H9 (cell line): Measurements from ENCODE around the gene SMIM41. TPM values are rescaled to one million over a fixed set of nuclear protein-coding genes. Genes with fewer than 3 reads are reported as not detected.

ENCODE experiments used
- DNase-seq: peaks from one replicate; pipeline ENCODE4 v3.0.0-alpha.2; 2017
- H2AFZ ChIP-seq: one replicate; pipeline ENCODE4 v1.6.1; 2013; ENCODE audit warnings: mild to moderate bottlenecking, low read length, control low read depth, moderate library complexity
- H2AK5ac ChIP-seq: 2 replicates; pipeline ENCODE4 v1.6.1; 2013; ENCODE audit warnings: low read length, control low read depth, mixed read lengths; ENCODE audit not compliant: insufficient read length
- H2BK120ac ChIP-seq: one replicate; pipeline ENCODE4 v1.6.1; 2013; ENCODE audit warnings: low read depth, mild to moderate bottlenecking, low read length, control low read depth, inconsistent platforms; ENCODE audit not compliant: poor library complexity, severe bottlenecking
- H2BK12ac ChIP-seq: 2 replicates; pipeline ENCODE4 v1.6.1; 2013; ENCODE audit warnings: low read length, control low read depth, mixed read lengths, low read depth; ENCODE audit not compliant: insufficient read length
- H2BK15ac ChIP-seq: 2 replicates; pipeline ENCODE4 v1.6.1; 2013; ENCODE audit warnings: low read depth, low read length, control low read depth
- H2BK20ac ChIP-seq: one replicate; pipeline ENCODE4 v1.6.1; 2013; ENCODE audit warnings: low read depth, mild to moderate bottlenecking, low read length, control low read depth, inconsistent platforms; ENCODE audit not compliant: poor library complexity, severe bottlenecking
- H2BK5ac ChIP-seq: 2 replicates; pipeline ENCODE4 v1.6.1; 2013; ENCODE audit warnings: low read length, control low read depth, mixed read lengths; ENCODE audit not compliant: insufficient read length
- H3K14ac ChIP-seq: 2 replicates; pipeline ENCODE4 v1.6.1; 2013; ENCODE audit warnings: low read length, control low read depth; ENCODE audit not compliant: insufficient read depth
- H3K18ac ChIP-seq: 2 replicates; pipeline ENCODE4 v1.6.1; 2013; ENCODE audit warnings: low read depth, mild to moderate bottlenecking, mixed read lengths, low read length, control low read depth; ENCODE audit not compliant: insufficient read length
- H3K23ac ChIP-seq: 2 replicates; pipeline ENCODE4 v1.6.1; 2013; ENCODE audit warnings: low read length, control low read depth, mixed read lengths, low read depth; ENCODE audit not compliant: insufficient read length
- H3K23me2 ChIP-seq: 2 replicates; pipeline ENCODE4 v1.6.1; 2013; ENCODE audit warnings: low read depth, mild to moderate bottlenecking, mixed read lengths, low read length, control low read depth; ENCODE audit not compliant: insufficient read length, poor library complexity, severe bottlenecking
- H3K27ac ChIP-seq: 2 replicates; pipeline ENCODE4 v1.5.1; 2013; ENCODE audit warnings: low read length, control low read depth, mixed read lengths, low read depth; ENCODE audit not compliant: insufficient read length
- H3K27me3 ChIP-seq: 2 replicates; pipeline ENCODE4 v1.6.1; 2013; ENCODE audit warnings: low read length, control low read depth, inconsistent platforms; ENCODE audit not compliant: insufficient read depth
- H3K4ac ChIP-seq: 2 replicates; pipeline ENCODE4 v1.6.1; 2013; ENCODE audit warnings: low read depth, mild to moderate bottlenecking, control low read depth, inconsistent platforms, low read length, moderate library complexity
- H3K4me1 ChIP-seq: 2 replicates; pipeline ENCODE4 v1.6.1; 2013; ENCODE audit warnings: low read length, control low read depth, inconsistent platforms; ENCODE audit not compliant: insufficient read depth
- H3K4me2 ChIP-seq: 2 replicates; pipeline ENCODE4 v1.6.1; 2013; ENCODE audit warnings: low read length, control low read depth, mixed read lengths; ENCODE audit not compliant: insufficient read length, insufficient read depth
- H3K56ac ChIP-seq: 2 replicates; pipeline ENCODE4 v1.6.1; 2013; ENCODE audit warnings: low read depth, mild to moderate bottlenecking, mixed read lengths, low read length, control low read depth; ENCODE audit not compliant: insufficient read length
- H3K79me1 ChIP-seq: 2 replicates; pipeline ENCODE4 v1.6.1; 2013; ENCODE audit warnings: low read depth, mild to moderate bottlenecking, moderate library complexity, low read length, control low read depth, inconsistent platforms; ENCODE audit not compliant: insufficient read depth, poor library complexity, severe bottlenecking
- H3K79me2 ChIP-seq: 2 replicates; pipeline ENCODE4 v1.6.1; 2013; ENCODE audit warnings: low read length, control low read depth, inconsistent platforms; ENCODE audit not compliant: insufficient read depth
- H3K9ac ChIP-seq: 2 replicates; pipeline ENCODE4 v1.6.1; 2013; ENCODE audit warnings: low read length, control low read depth, mixed read lengths; ENCODE audit not compliant: insufficient read length; ENCODE audit errors: extremely low read depth
- H3K9me3 ChIP-seq: one replicate; pipeline ENCODE4 v1.6.1; 2013; ENCODE audit warnings: low read depth, low read length, inconsistent platforms; ENCODE audit not compliant: control insufficient read depth
- H3T11ph ChIP-seq: one replicate; pipeline ENCODE4 v1.6.1; 2013; ENCODE audit warnings: mild to moderate bottlenecking, low read length, control low read depth, inconsistent platforms
- H4K20me1 ChIP-seq: one replicate; pipeline ENCODE4 v1.6.1; 2013; ENCODE audit not compliant: control insufficient read depth, insufficient read length, insufficient read depth
- H4K5ac ChIP-seq: 2 replicates; pipeline ENCODE4 v1.6.1; 2013; ENCODE audit warnings: low read depth, mild to moderate bottlenecking, mixed read lengths, low read length, control low read depth; ENCODE audit not compliant: insufficient read length
- H4K8ac ChIP-seq: replicated peaks from 2 replicates; pipeline ENCODE4 v1.6.1; 2013; ENCODE audit warnings: low read length, control low read depth, mixed read lengths, low read depth; ENCODE audit not compliant: insufficient read length
- H4K91ac ChIP-seq: 2 replicates; pipeline ENCODE4 v1.6.1; 2013; ENCODE audit warnings: low read depth, mild to moderate bottlenecking, moderate library complexity, mixed read lengths, low read length, control low read depth; ENCODE audit not compliant: insufficient read length
- H3K27ac Mint-ChIP-seq, 3 experiments: 2 replicates in 2 of 3; 3 replicates in 1 of 3; pipeline ENCODE4 v1.8.0; 2020 to 2021; ENCODE audit warnings: mixed read lengths in 3 of 3, mild to moderate bottlenecking in 1 of 3, moderate library complexity in 1 of 3
- H3K27me3 Mint-ChIP-seq: 2 replicates; pipeline ENCODE4 v1.8.0; 2021; ENCODE audit warnings: low read depth, mild to moderate bottlenecking, moderate library complexity, mixed read lengths
- H3K36me3 Mint-ChIP-seq, 3 experiments: 2 replicates in 2 of 3; 3 replicates in 1 of 3; pipeline ENCODE4 v1.8.0; 2020 to 2021; ENCODE audit warnings: low read depth in 3 of 3, mixed read lengths in 3 of 3; ENCODE audit not compliant: insufficient read depth in 1 of 3
- H3K4me1 Mint-ChIP-seq, 2 experiments: 2 replicates each; pipeline ENCODE4 v1.8.0; 2020; ENCODE audit warnings: mixed read lengths in 2 of 2
- H3K4me3 Mint-ChIP-seq, 2 experiments: 2 replicates in 1 of 2; 3 replicates in 1 of 2; pipeline ENCODE4 v1.8.0; 2020 to 2021; ENCODE audit warnings: mild to moderate bottlenecking in 2 of 2, mixed read lengths in 2 of 2, moderate library complexity in 1 of 2
- H3K9me3 Mint-ChIP-seq, 2 experiments: 2 replicates in 1 of 2; 3 replicates in 1 of 2; pipeline ENCODE4 v1.8.0; 2020; ENCODE audit warnings: mild to moderate bottlenecking in 2 of 2, mixed read lengths in 2 of 2, moderate library complexity in 1 of 2
- CTCF ChIP-seq: fragments of 200-600 bp; sonication (generic); conservative IDR thresholded peaks from 3 replicates; pipeline ENCODE4 v1.8.0; 2021; ENCODE audit warnings: antibody characterized with exemption, mild to moderate bottlenecking
- WGBS: extraction: QIAGEN DNeasy Blood & Tissue Kit; methylation state at CpG from one replicate; pipeline ENCODE4 v1.1.7; 2013; ENCODE audit warnings: missing lambda C conversion rate, low lambda C conversion rate, mixed read lengths; ENCODE audit not compliant: insufficient read length; ENCODE audit errors: extremely low coverage; 5-methylcytosine and 5-hydroxymethylcytosine counted together
- total RNA-seq: library from RNA; stranded (reverse); gene quantifications from 2 replicates; pipeline ENCODE4 v1.2.1, GENCODE V29; 2021

SMIM41 gene
- total RNA-seq, 1 experiment from 2014 or later, result not detected

GRCh38 chr12:52155048-52155868, 75.8 kb downstream of the SMIM41 start:
- no peak overlapping the region for H2AK5ac ChIP-seq
- no peak overlapping the region for H4K91ac ChIP-seq
- H3K27me3 ChIP-seq, result no peaks in the 10 kb centered on the region
- no peak overlapping the region for H2BK120ac ChIP-seq
- H3K27ac ChIP-seq, result no peak overlapping the region
- peak; percentile 32 for DNase-seq
- H4K8ac ChIP-seq, result no peak overlapping the region
- H3K27ac Mint-ChIP-seq, result no peak overlapping the region; a peak in 1 of 7 replicates
- H3T11ph ChIP-seq, result no peak overlapping the region
- H3K9me3 ChIP-seq, result no peaks in the 10 kb centered on the region
- no peaks in the 10 kb centered on the region for H3K79me1 ChIP-seq
- H3K9ac ChIP-seq, result no peak overlapping the region
- H2BK15ac ChIP-seq, result no peak overlapping the region
- H3K36me3 Mint-ChIP-seq, result no peaks in the 10 kb centered on the region
- peaks cover 4 to 12% of the 10 kb centered on the region in 2 experiments for H3K4me1 Mint-ChIP-seq
- no peak overlapping the region for H4K5ac ChIP-seq
- no peak for TF ChIP-seq CTCF
- H3K14ac ChIP-seq, result no peak overlapping the region
- no CpG with 5 or more reads among the region's 8 CpGs for WGBS
- no peak overlapping the region for H3K18ac ChIP-seq
- no peak overlapping the region for H3K4me3 Mint-ChIP-seq
- no peak overlapping the region for H3K4me2 ChIP-seq
- H3K23me2 ChIP-seq, result no peaks in the 10 kb centered on the region
- H3K23ac ChIP-seq, result no peak overlapping the region
- no peak overlapping the region for H3K56ac ChIP-seq
- no peaks in the 10 kb centered on the region for H3K79me2 ChIP-seq
- H2AFZ ChIP-seq, result no peak overlapping the region
- H3K4ac ChIP-seq, result no peak overlapping the region
- no peak overlapping the region for H2BK20ac ChIP-seq
- H2BK12ac ChIP-seq, result no peak overlapping the region
- no peak overlapping the region for H2BK5ac ChIP-seq
- peaks cover 6% of the 10 kb centered on the region for H3K27me3 Mint-ChIP-seq
- H4K20me1 ChIP-seq, result no peaks in the 10 kb centered on the region
- no peaks in the 10 kb centered on the region for H3K4me1 ChIP-seq
- H3K9me3 Mint-ChIP-seq, result peaks cover 0 to 3% of the 10 kb centered on the region in 2 experiments; a peak in 3 of 5 replicates
